ENCODE data around the gene KIFC3.
"Not testable (repeated sequence)": the region's sequence is repeated elsewhere in the genome, so short reads cannot be mapped to it uniquely, and the experiment has no call there.

KIFC3 gene, protein sequence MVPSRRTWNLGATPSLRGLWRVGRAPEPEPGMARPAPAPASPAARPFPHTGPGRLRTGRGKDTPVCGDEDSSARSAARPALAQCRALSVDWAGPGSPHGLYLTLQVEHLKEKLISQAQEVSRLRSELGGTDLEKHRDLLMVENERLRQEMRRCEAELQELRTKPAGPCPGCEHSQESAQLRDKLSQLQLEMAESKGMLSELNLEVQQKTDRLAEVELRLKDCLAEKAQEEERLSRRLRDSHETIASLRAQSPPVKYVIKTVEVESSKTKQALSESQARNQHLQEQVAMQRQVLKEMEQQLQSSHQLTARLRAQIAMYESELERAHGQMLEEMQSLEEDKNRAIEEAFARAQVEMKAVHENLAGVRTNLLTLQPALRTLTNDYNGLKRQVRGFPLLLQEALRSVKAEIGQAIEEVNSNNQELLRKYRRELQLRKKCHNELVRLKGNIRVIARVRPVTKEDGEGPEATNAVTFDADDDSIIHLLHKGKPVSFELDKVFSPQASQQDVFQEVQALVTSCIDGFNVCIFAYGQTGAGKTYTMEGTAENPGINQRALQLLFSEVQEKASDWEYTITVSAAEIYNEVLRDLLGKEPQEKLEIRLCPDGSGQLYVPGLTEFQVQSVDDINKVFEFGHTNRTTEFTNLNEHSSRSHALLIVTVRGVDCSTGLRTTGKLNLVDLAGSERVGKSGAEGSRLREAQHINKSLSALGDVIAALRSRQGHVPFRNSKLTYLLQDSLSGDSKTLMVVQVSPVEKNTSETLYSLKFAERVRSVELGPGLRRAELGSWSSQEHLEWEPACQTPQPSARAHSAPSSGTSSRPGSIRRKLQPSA

DNA sequence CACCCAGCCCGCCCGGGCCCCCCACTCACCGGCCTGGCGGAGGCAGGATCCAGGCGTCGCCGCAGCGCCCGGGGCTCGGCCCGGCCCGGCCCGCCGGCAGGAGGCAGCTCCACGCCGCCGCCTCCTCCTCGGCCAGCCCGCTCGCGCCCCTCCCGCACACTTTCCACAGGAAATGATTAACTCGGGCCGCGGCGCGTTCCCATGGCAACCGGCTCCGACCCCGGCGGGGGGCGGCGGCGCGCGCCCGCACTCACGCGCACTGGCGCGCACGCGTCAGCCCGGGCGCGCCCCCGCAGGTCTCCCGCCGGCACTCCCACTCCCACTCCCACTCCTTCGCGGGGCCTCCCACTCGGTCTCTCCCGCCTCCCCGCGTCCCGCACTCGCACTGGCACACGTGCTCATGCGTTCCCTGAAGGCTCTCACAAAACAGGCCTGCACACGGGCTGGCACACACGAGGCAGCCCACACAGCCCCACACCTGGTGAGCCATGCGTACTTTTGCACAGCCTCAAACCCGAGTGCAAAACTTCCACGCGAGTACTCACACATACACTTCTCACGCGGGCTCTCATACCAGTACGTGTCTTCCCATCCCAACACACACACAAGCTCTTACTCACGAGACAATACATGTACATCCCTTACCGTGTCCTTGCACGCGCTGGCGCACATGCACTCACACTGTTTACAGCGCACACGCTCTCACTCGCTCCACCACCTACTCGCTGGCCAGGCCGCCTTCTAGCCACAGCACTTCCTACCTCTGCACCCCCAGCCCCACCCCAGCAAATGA lies at the start of gene KIFC3:
Gene KIFC3 (minus strand): TSS at position 151 of the 793 bp plus-strand sequence. CDS start 4,248 bp downstream, outside the sequence.
- DNase-seq (ENCODE audit: low read depth): peak; percentile 69

DNA sequence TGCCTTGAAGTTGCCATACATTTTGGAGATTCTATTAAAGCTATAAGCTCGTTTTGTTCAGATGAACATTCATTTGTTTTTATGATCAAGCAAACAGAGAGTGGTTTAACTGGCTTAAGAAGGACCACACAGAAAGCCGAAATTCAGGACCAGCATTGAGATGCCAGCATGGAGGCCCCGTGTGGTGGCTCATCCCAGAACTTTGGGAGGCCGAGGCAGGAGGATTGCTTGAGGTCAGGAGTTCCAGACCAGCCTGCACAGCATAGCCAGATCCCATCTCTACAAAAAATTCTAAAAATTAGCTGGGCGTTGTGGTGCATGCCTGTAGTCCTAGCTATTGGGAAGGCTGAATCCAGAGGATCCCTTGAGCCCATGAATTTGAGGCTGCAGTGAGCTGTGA lies 45.9 kb upstream of the KIFC3 start:
- no peak for DNase-seq (ENCODE audit: low read depth)

- not testable (repeated sequence) for DNase-seq (ENCODE audit: low read depth)
Observed at GRCh38 chr16:57846931-57847330, 44.6 kb upstream of the KIFC3 start.

- DNase-seq (ENCODE audit: low read depth): no peak
Observed at GRCh38 chr16:57846078-57846697, 43.9 kb upstream of the KIFC3 start.

DNA sequence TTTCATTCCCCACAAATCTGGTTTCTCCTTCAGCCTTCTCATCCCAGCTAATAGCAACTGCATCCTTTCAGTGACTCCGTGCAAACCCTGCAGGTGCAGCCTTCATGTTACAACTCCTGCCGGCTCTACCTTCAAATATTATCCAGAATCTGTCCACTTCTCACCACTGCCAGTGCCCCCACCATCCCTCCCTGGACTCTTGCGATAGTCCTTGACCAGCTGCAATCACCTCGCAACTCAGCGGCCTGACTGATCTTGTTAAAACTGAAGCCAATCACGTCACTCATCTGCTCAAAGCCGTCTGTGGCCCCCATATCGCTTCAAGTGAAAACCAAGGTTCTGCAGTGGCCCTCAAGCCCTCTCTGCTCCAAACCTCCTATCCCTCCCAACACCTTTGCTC lies 42.8 kb upstream of the KIFC3 start:
- no peak for DNase-seq (ENCODE audit: low read depth)

- no peak for DNase-seq (ENCODE audit: low read depth)
Observed at GRCh38 chr16:57844416-57845030, 42.2 kb upstream of the KIFC3 start.

- DNase-seq (ENCODE audit: low read depth): no peak
Observed at GRCh38 chr16:57843400-57843799, 41.1 kb upstream of the KIFC3 start.

DNA sequence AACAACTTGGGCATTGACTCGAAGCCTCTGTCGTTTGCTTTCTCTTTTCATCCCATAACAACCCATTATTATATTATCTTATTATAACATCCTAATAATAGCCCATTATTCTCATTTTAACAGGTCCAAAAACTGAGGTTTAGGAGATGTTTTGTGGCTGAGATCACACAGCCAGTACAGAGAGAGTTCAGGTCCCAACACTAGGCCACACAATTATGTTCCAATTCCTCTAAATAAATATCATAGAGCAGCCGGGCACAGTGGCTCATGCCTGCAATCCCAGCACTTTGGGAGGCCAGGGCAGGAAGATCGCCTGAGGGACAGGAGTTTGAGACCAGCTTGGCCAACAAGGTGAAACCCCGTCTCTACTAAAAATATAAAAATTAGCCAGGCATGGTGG lies 40.3 kb upstream of the KIFC3 start:
- no peak for DNase-seq (ENCODE audit: low read depth)

GRCh38 chr16:57840833-57841232 lies 38.5 kb upstream of the KIFC3 start:
- DNase-seq (ENCODE audit: low read depth): no peak

DNA sequence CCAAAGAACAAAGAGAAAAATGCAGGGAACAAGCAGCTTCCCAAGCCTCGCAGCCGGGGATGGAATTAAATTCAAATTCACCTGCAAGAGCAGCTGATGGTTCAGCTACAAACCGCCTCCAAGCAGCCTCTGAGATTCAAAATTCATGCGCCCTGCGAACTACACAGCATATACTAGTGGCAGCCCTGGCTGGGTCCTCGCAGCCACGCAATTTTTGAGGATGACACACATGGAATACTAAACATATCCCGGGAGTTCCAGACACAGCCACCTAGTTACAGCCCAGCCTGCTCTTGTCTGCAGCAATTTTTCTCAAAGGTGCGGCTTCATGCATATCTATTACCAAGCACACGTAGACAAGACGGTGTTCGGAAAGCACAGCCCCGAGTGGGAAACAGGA lies 35.9 kb upstream of the KIFC3 start:
- no peak for DNase-seq (ENCODE audit: low read depth)

DNA sequence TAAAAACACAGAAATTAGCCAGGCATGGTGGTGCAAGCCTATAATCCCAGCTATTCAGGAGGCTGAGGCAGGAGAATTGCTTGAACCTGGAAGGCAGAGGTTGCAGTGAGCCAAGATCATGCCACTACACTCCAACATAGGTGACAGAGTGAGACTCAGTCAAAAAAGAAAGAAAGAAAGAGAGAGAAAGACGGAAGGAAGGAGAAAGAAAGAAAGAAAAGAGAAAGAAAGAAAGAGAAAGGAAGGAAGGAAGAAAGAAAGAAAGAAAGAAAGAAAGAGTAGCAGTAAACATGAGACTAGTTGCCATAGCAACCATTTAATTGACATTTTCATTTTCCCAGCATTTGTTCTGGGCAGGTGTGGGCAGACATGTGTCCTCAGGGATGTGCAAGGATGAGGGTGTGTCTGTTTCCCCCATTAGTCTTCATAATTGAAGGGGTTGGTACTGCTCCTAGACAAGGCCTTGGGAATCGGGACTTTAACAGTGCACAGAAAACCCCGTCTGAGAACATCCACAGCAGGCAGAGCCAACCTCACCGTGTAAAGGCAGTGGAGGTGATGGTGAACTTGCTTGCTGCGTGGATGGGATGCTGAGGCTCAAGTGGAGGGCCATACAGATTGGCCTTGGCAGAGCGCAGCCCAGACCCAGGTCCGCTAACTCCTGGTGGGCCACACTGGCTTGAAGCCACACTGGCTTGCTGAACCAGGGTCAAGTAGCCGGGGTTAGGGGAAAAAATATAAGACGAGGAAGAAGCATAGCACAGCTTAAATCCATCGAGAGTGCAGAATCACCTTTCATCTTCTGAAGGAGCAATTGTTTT lies 35.2 kb upstream of the KIFC3 start:
- no peak for DNase-seq (ENCODE audit: low read depth)

DNA sequence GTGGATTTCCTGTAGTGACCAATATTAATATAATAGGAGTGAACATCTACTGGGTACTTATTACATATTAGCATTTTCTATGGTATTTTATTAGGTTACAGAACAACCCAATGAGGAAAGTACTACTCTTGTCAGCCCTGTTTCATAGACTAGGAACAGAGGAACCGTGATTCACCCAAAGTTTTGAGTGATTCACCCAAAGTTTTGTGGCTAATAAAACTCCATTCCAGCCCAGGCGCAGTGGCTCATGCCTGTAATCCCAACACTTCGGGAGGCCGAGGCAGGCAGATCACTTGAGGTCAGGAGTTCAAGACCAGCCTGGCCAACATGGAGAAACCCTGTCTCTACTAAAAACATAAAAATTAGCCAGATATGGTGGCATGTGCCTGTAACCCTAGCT lies 33.1 kb upstream of the KIFC3 start:
- peak; percentile 83 for DNase-seq (ENCODE audit: low read depth)

GRCh38 chr16:57834936-57835335 lies 32.6 kb upstream of the KIFC3 start:
- peak; percentile 45 for DNase-seq (ENCODE audit: low read depth)

GRCh38 chr16:57830890-57831484 lies 28.7 kb upstream of the KIFC3 start:
- no peak for DNase-seq (ENCODE audit: low read depth)

- DNase-seq (ENCODE audit: low read depth): no peak
Observed at GRCh38 chr16:57829969-57830360, 27.7 kb upstream of the KIFC3 start.

- no peak for DNase-seq (ENCODE audit: low read depth)
Observed at GRCh38 chr16:57828272-57829161, 26.2 kb upstream of the KIFC3 start.

GRCh38 chr16:57826706-57827625 lies 24.7 kb upstream of the KIFC3 start:
- DNase-seq (ENCODE audit: low read depth): no peak

DNA sequence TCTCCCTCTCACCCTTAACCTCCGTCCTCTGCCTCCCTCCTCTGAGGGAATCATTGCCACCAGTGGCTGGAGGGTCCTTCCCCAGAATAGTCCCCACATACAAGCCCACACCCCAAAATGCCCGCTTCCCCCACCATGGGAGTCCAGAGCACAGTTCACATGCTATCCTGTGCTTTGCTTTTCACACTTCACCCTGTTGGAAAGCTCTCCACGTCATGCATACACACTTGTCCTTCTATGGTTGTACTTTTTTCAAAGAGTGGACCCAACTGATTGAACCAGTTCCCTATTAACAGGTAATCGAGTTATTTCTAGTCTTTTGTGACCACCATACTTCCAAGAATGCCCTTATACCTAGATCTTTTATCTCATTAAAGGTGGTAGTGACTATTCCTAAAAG lies 23.8 kb upstream of the KIFC3 start:
- DNase-seq (ENCODE audit: low read depth): no peak
